K562 (cell line): ENCODE results near the gene NHSL2. TPM values are rescaled to one million over a fixed set of nuclear protein-coding genes. Genes with fewer than 3 reads are reported as not detected.

Source experiments
- ATAC-seq: fragments of 200-7000 bp; cut with Tn5 transposase; 3 replicates; pipeline ENCODE4 v1.9.1; 2020; ENCODE audit warnings: moderate library complexity
- BruUV-seq: library from RNA; stranded (reverse); fragments of 400-500 nt; replicated peaks from 2 replicates; lab custom pipeline; 2021; lab: Mats Ljungman, UMichigan
- CTCF ChIA-PET: fragments of 300-600 bp; formaldehyde crosslinking; extraction: SDS; loops from one replicate; lab custom pipeline; 2021; ENCODE audit warnings: low intra/inter-chr PET ratio; lab: Yijun Ruan, JAX
- POLR2A ChIA-PET: fragments of 300-600, 350-650 bp; sonication (Branson Sonifier 250); formaldehyde crosslinking; extraction: SDS; loops from one replicate; lab custom pipeline; 2021; ENCODE audit warnings: antibody characterized with exemption, inconsistent platforms; lab: Yijun Ruan, JAX
- DNase-seq, 4 experiments: peaks; one replicate each; pipeline versions ENCODE4 v3.0.0 to v3.0.0-alpha.2; 2011 to 2018; ENCODE audit warnings: low spot score in 3 of 4, mixed read lengths in 3 of 4; ENCODE audit errors: extremely low read depth in 1 of 4
- FAIRE-seq: peaks from 2 replicates; lab custom pipeline; 2011; peaks lifted over from hg19 to GRCh38; lab: Jason Lieb, UNC
- H2AFZ ChIP-seq: 2 replicates; pipeline ENCODE4 v1.6.0; 2011; ENCODE audit warnings: low read depth, low read length, control low read depth, inconsistent platforms
- H3K27ac ChIP-seq: fragments of 200-600 bp; 3 replicates; pipeline ENCODE4 v1.8.0; 2011; ENCODE audit warnings: low read depth, mild to moderate bottlenecking, control low read depth, inconsistent platforms, low read length, moderate library complexity, mixed read lengths; ENCODE audit errors: extremely low read depth
- H3K27me3 ChIP-seq, 2 experiments: fragments of 300-600 bp in 1 of 2; 2 replicates in 1 of 2; 3 replicates in 1 of 2; pipeline versions ENCODE4 v1.6.0 to v1.8.0; 2011; ENCODE audit warnings: inconsistent platforms in 2 of 2, low read length in 2 of 2, mild to moderate bottlenecking in 1 of 2, mixed read lengths in 1 of 2, moderate library complexity in 1 of 2; ENCODE audit not compliant: control insufficient read depth in 2 of 2, insufficient read depth in 2 of 2
- H3K36me3 ChIP-seq: fragments of 300-600 bp; 3 replicates; pipeline ENCODE4 v1.8.0; 2011; ENCODE audit warnings: mild to moderate bottlenecking, low read length, inconsistent platforms; ENCODE audit not compliant: control insufficient read depth, insufficient read depth
- H3K4me1 ChIP-seq, 2 experiments: fragments of 200-600 bp in 1 of 2; replicated peaks in 1 of 2; 2 replicates in 1 of 2; 3 replicates in 1 of 2; pipeline versions ENCODE4 v1.5.1 to v1.8.0; 2011; ENCODE audit warnings: inconsistent platforms in 2 of 2, low read length in 2 of 2, mild to moderate bottlenecking in 1 of 2, mixed read lengths in 1 of 2, moderate library complexity in 1 of 2; ENCODE audit not compliant: control insufficient read depth in 2 of 2, insufficient read depth in 2 of 2
- H3K4me2 ChIP-seq: 2 replicates; pipeline ENCODE4 v1.6.1; 2011; ENCODE audit warnings: low read length, control low read depth, inconsistent platforms, mixed read lengths; ENCODE audit not compliant: insufficient read depth
- H3K4me3 ChIP-seq: fragments of 200-600 bp; sonication (generic), shearing (Covaris generic); 2 replicates; pipeline ENCODE4 v1.5.1; 2016; ENCODE audit warnings: control low read depth, inconsistent platforms
- H3K79me2 ChIP-seq: fragments of 200-600 bp; 3 replicates; pipeline ENCODE4 v1.8.0; 2011; ENCODE audit warnings: low read length, inconsistent platforms; ENCODE audit not compliant: control insufficient read depth, insufficient read depth
- H3K9ac ChIP-seq, 2 experiments: 2 replicates each; pipeline versions ENCODE4 v1.6.0 to v1.6.1; 2011; ENCODE audit warnings: low read depth in 2 of 2, low read length in 2 of 2, control low read depth in 1 of 2, inconsistent platforms in 1 of 2, mild to moderate bottlenecking in 1 of 2, mixed read lengths in 1 of 2; ENCODE audit not compliant: insufficient read depth in 1 of 2
- H3K9me1 ChIP-seq: one replicate; pipeline ENCODE4 v1.6.0; 2011; ENCODE audit warnings: inconsistent platforms, mild to moderate bottlenecking, low read length, moderate library complexity; ENCODE audit not compliant: control insufficient read depth, insufficient read depth
- H3K9me3 ChIP-seq: replicated peaks from 2 replicates; pipeline ENCODE4 v1.5.1; 2011; ENCODE audit warnings: low read depth, low read length, inconsistent platforms; ENCODE audit not compliant: control insufficient read depth, insufficient read depth
- H4K20me1 ChIP-seq: replicated peaks from 2 replicates; pipeline ENCODE4 v1.6.1; 2011; ENCODE audit warnings: low read length, inconsistent platforms, mixed read lengths; ENCODE audit not compliant: control insufficient read depth, insufficient read depth
- ARID1B ChIP-seq: fragments of 450-650 bp; IDR thresholded peaks from 2 replicates; pipeline ENCODE4 v1.6.1; 2016; ENCODE audit warnings: antibody characterized with exemption, mild to moderate bottlenecking, inconsistent platforms
- CREB3 ChIP-seq: fragments of 450-650 bp; conservative IDR thresholded peaks from 2 replicates; pipeline ENCODE4 v1.6.1; 2016; ENCODE audit warnings: missing genetic modification characterization, low read depth, mild to moderate bottlenecking, missing compliant biosample characterization, moderate library complexity
- EHMT2 ChIP-seq: fragments of 450-650 bp; IDR thresholded peaks from 2 replicates; pipeline ENCODE4 v1.6.1; 2018; ENCODE audit warnings: antibody characterized with exemption
- FIP1L1 ChIP-seq: fragments of 200-400 bp; formaldehyde crosslinking; IDR thresholded peaks from 2 replicates; pipeline ENCODE4 v1.6.1; 2018; ENCODE audit warnings: mild to moderate bottlenecking, low read depth, low read length; ENCODE audit not compliant: poor library complexity, severe bottlenecking
- MYC ChIP-seq, 2 experiments: fragments of 250-450 bp in 1 of 2; sonication (Bioruptor Pico) in 1 of 2; IDR thresholded peaks; 2 replicates each; pipeline versions ENCODE4 v1.5.1 to v1.6.1; 2012 to 2021; ENCODE audit warnings: low read depth in 2 of 2, borderline replicate concordance in 1 of 2, improper control_type of control experiment in 1 of 2, low read length in 1 of 2, mild to moderate bottlenecking in 1 of 2, moderate library complexity in 1 of 2
- RFX7 ChIP-seq: fragments of 250-450 bp; sonication (Bioruptor Pico); IDR thresholded peaks from 2 replicates; pipeline ENCODE4 v1.5.1; 2021; ENCODE audit warnings: mild to moderate bottlenecking
- SAP30 ChIP-seq: fragments of 200-600 bp; sonication (generic); IDR thresholded peaks from 2 replicates; pipeline ENCODE4 v1.6.1; 2012; ENCODE audit warnings: borderline replicate concordance, low read depth, mild to moderate bottlenecking, moderate library complexity, low read length, control low read depth, inconsistent platforms; ENCODE audit not compliant: insufficient read depth, poor library complexity, severe bottlenecking
- SMC3 ChIP-seq: conservative IDR thresholded peaks from 2 replicates; pipeline ENCODE4 v1.6.1; 2011; ENCODE audit warnings: low read depth, low read length, improper control_type of control experiment; ENCODE audit not compliant: insufficient read depth
- TCF15 ChIP-seq: fragments of 250-450 bp; sonication (Bioruptor Pico); IDR thresholded peaks from 2 replicates; pipeline ENCODE4 v1.8.0; 2022; ENCODE audit warnings: moderate library complexity, mild to moderate bottlenecking, inconsistent platforms
- TEAD4 ChIP-seq, 2 experiments: sonication (generic) in 1 of 2; formaldehyde crosslinking in 1 of 2; IDR thresholded peaks; 2 replicates each; pipeline versions ENCODE4 v1.6.1 to v1.8.0; 2012 to 2022; ENCODE audit warnings: borderline replicate concordance in 1 of 2, inconsistent platforms in 1 of 2, low read length in 1 of 2, mild to moderate bottlenecking in 1 of 2, missing genetic modification reagents in 1 of 2
- XRCC3 ChIP-seq: fragments of 450-650 bp; IDR thresholded peaks from 2 replicates; pipeline ENCODE4 v1.6.1; 2017; ENCODE audit warnings: mild to moderate bottlenecking, moderate library complexity
- ZBTB11 ChIP-seq, 3 experiments: fragments of 200-800 bp in 1 of 3; fragments of 250-450 bp in 1 of 3; fragments of 450-650 bp in 1 of 3; sonication (Bioruptor Pico) in 1 of 3; sonication (Bioruptor generic) in 1 of 3; formaldehyde crosslinking in 1 of 3; IDR thresholded peaks; 2 replicates each; pipeline versions ENCODE4 v1.6.1 to v1.8.0; 2016 to 2022; ENCODE audit warnings: mild to moderate bottlenecking in 2 of 3, missing genetic modification characterization in 2 of 3, missing compliant biosample characterization in 1 of 3, moderate library complexity in 1 of 3
- ZNF311 ChIP-seq: fragments of 250-450 bp; sonication (Bioruptor Pico); IDR thresholded peaks from 2 replicates; pipeline ENCODE4 v1.4.0; 2020; ENCODE audit warnings: mild to moderate bottlenecking, moderate library complexity
- WGBS: fragments of 100-300 bp; shearing (Covaris generic); methylation state at CpG from one replicate; pipeline ENCODE4 v1.1.6; 2016; ENCODE audit warnings: low coverage, mixed read lengths; ENCODE audit not compliant: insufficient coverage; ENCODE audit errors: missing lambda C conversion rate; 5-methylcytosine and 5-hydroxymethylcytosine counted together
- in situ Hi-C: fragments of 300-500 bp; cut with MboI; formaldehyde crosslinking; loops from 4 replicates; pipeline ENCODE4 v1.15.0; 2018; ENCODE audit warnings: inconsistent platforms, mixed read lengths
- intact Hi-C: fragments of 100-400 bp; cut with micrococcal nuclease; formaldehyde crosslinking; loops from 2 replicates; pipeline ENCODE4 v1.14.2; 2022
- polyA plus RNA-seq, 8 experiments: library from polyadenylated mRNA; depleted of rRNA in 4 of 8; stranded (reverse) in 5 of 8; unstranded in 3 of 8; fragments of >200 nt; fragmentation: Nextera tagmentation in 2 of 8; fragmentation: Illumina TruSeq in 1 of 8; extraction: Ambion mirVana in 2 of 8; extraction: Trizol in 1 of 8; gene quantifications; 2 replicates each; pipeline versions ENCODE4 v1.2.1 to v1.2.3, GENCODE V29; 2011 to 2014; ENCODE audit warnings: inconsistent platforms in 1 of 8, missing spikeins in 1 of 8
- total RNA-seq, 7 experiments: library from RNA; depleted of rRNA in 6 of 7; stranded (reverse); fragments of >200 nt in 6 of 7; fragmentation: Illumina TruSeq in 2 of 7; extraction: Trizol in 2 of 7; gene quantifications; 2 replicates each; pipeline versions ENCODE4 v1.2.1 to v1.2.3, GENCODE V29; 2011 to 2021; ENCODE audit warnings: low replicate concordance in 1 of 7

NHSL2 gene
- total and polyA plus RNA-seq, 9 of the 15 experiments (the other 6 are each of a cell fraction or from before 2014, with no cell fraction given) = 0.02 TPM; not detected in 8

- no peak for TF ChIP-seq ZBTB11 (CRISPR knock-in tag; IDR thresholded peaks at IDR 0.05)
- TF ChIP-seq, all 486 proteins: peak for 0
Observed at GRCh38 chrX:72114807-72115206, 204.2 kb downstream of the NHSL2 start (continued).

- no peak for DNase-seq
- BruUV-seq = no TSS peak
- no peaks in the 10 kb centered on the region; the same call in 1 of the 2 replicates for H3K9me3 ChIP-seq
- no peaks in the 10 kb centered on the region for H4K20me1 ChIP-seq
- no peak overlapping the region for H2AFZ ChIP-seq
- no peaks in the 10 kb centered on the region for H3K9me1 ChIP-seq
- no peak overlapping the region for H3K4me3 ChIP-seq
- POLR2A ChIA-PET = no interaction called here
- CTCF ChIA-PET = no interaction called here
- H3K79me2 ChIP-seq = no peaks in the 10 kb centered on the region
- in situ Hi-C loops = no loop called here
- intact Hi-C loops = no loop called here
- H3K36me3 ChIP-seq = no peaks in the 10 kb centered on the region
- no peaks in the 10 kb centered on the region for H3K4me1 ChIP-seq
- peaks cover 0 to 24% of the 10 kb centered on the region in 2 experiments; a peak in 2 of 5 replicates for H3K27me3 ChIP-seq
- H3K27ac ChIP-seq = no peak overlapping the region
- no peak overlapping the region for H3K4me2 ChIP-seq
- no peak for ATAC-seq
- FAIRE-seq = no peak
- no peak overlapping the region for H3K9ac ChIP-seq
- 0% methylated on average over 3 of the region's 7 CpGs for WGBS
- TF ChIP-seq TCF15 (CRISPR knock-in tag) = no peak
- TF ChIP-seq ARID1B = no peak
- TF ChIP-seq EHMT2 = no peak
- no peak for TF ChIP-seq CREB3 (tag)
- TF ChIP-seq RFX7 = no peak
- no peak for TF ChIP-seq FIP1L1
- no peak for TF ChIP-seq SMC3
- no peak for TF ChIP-seq ZNF311 (CRISPR knock-in tag)
- TF ChIP-seq TEAD4 (IDR thresholded peaks at IDR 0.05; ENCODE audit: low read length) = no peak
- no peak for TF ChIP-seq TEAD4 (CRISPR knock-in tag; IDR thresholded peaks at IDR 0.05; ENCODE audit: borderline replicate concordance)
- no peak for TF ChIP-seq SAP30
- TF ChIP-seq XRCC3 = no peak
- TF ChIP-seq MYC (IDR thresholded peaks at IDR 0.05; ENCODE audit: low read depth, low read length) = no peak
- no peak for TF ChIP-seq MYC (CRISPR knock-in tag; IDR thresholded peaks at IDR 0.05; ENCODE audit: borderline replicate concordance, low read depth)
Observed at GRCh38 chrX:72115380-72115779, 204.7 kb downstream of the NHSL2 start.
